Heart right ventricle (tissue), 16 donors: ENCODE data around the gene SLC25A27. TPM values are rescaled to one million over a fixed set of nuclear protein-coding genes. Genes with fewer than 3 reads are reported as not detected.

ENCODE experiments used
- ATAC-seq, 8 donors: fragments of 200-7000 bp; cut with Tn5 transposase; one replicate each; pipeline ENCODE4 v1.9.1; 2020; ENCODE audit warnings: mild to moderate bottlenecking in 8 of 8, moderate library complexity in 8 of 8, moderate number of reproducible peaks in 1 of 8
- DNase-seq, 2 donors: peaks; one replicate each; pipeline ENCODE4 v3.0.0-alpha.2; 2020
- H3K27ac ChIP-seq, 10 donors: fragments of 200-600 bp; sonication (generic) in 2 of 10; one replicate each; pipeline versions ENCODE4 v1.5.0 to v1.8.0; 2020 to 2022; ENCODE audit warnings: mild to moderate bottlenecking in 3 of 10
- H3K27me3 ChIP-seq, 7 donors: fragments of 200-600 bp; one replicate each; pipeline ENCODE4 v1.8.0; 2021 to 2022; ENCODE audit warnings: mild to moderate bottlenecking in 2 of 7
- H3K36me3 ChIP-seq, 9 donors: fragments of 200-600 bp; sonication (generic) in 1 of 9; one replicate each; pipeline versions ENCODE4 v1.5.0 to v1.8.0; 2020 to 2022; ENCODE audit warnings: mild to moderate bottlenecking in 2 of 9
- H3K4me1 ChIP-seq, 9 donors: fragments of 200-600 bp; sonication (generic) in 1 of 9; one replicate each; pipeline versions ENCODE4 v1.5.0 to v1.8.0; 2020 to 2022; ENCODE audit warnings: mild to moderate bottlenecking in 4 of 9
- H3K4me3 ChIP-seq, 10 donors: fragments of 200-600 bp; sonication (generic) in 2 of 10; one replicate each; pipeline versions ENCODE4 v1.5.0 to v1.8.0; 2020 to 2022; ENCODE audit warnings: mild to moderate bottlenecking in 7 of 10, moderate library complexity in 2 of 10
- H3K9me3 ChIP-seq, 11 donors: fragments of 200-600 bp in 10 of 11; sonication (generic) in 2 of 11; one replicate each; pipeline versions ENCODE4 v1.5.0 to v1.8.0; 2013 to 2022; ENCODE audit warnings: mild to moderate bottlenecking in 2 of 11, control low read depth in 1 of 11, moderate library complexity in 1 of 11
- WGBS, 2 donors: extraction: QIAGEN DNeasy Blood & Tissue Kit; methylation state at CpG; one replicate each; pipeline ENCODE4 v1.1.7; 2013; ENCODE audit warnings: inconsistent platforms in 1 of 2; 5-methylcytosine and 5-hydroxymethylcytosine counted together
- intact Hi-C, 10 donors: fragments of 100-400 bp; cut with DNase I; formaldehyde crosslinking; loops; one replicate each; pipeline versions ENCODE4 v1.11.1 to v1.14.2; 2022
- polyA plus RNA-seq, 2 donors: library from polyadenylated mRNA; stranded (reverse); fragments of 200-250 nt; gene quantifications; one replicate each; pipeline ENCODE4 v1.2.3, GENCODE V29; 2013
- total RNA-seq, 10 donors: library from RNA; stranded (reverse); fragmentation: NEBNext Ultra II Directional in 3 of 10; extraction: Animal tissue kit (Norgen Biotek cat#: 25700) in 3 of 10; gene quantifications; one replicate each; pipeline versions ENCODE4 v1.2.1 to v1.2.4, GENCODE V29; 2021 to 2023
- TF ChIP-seq, protein P1 (sequence below), 9 donors: fragments of 200-600 bp; sonication (generic) in 2 of 9; IDR thresholded peaks; one replicate each; pipeline versions ENCODE4 v1.5.0 to v1.8.0; 2021 to 2022; ENCODE audit warnings: antibody characterized with exemption in 9 of 9, mild to moderate bottlenecking in 5 of 9, moderate library complexity in 1 of 9
- donor health status: Arrhythmogenic right ventricular cardiomyopathy.
- donor health status: ischemic (EF 13 %, LVEDD 7.1; RV severe dilation, severe dysfunction).
- donor health status: healthy with polysubstance abuse.
- donor health status: DM: no; HTN: yes; CAD: no.
- donor health status: DM: no; HTN: no; CAD: no.
- donor health status: ischemic (EF 25% LVEDD 6.9; RV normal size, moderate dysfunction).
- donor health status: ischemic (EF 25% LVEDD 5.7; RV mildly dilated, moderate dysfunction).
- donor health status: healthy.
- donor health status: DM: yes; HTN: yes; CAD: no.
- donor health status: Ischemic cardiomyopathy.
- donor health status: ischemic (EF 35%, LVEDD 5.7; RV mildly dilated, moderate dysfunction).
- donor health status: nonischemic (EF 11% LVEDD 7.7; RV severe dilation, severe dysfunction).
- donor health status: DM: yes; HTN: yes; CAD: no.
- donor health status: PGD.
- donor health status: ischemic (EF 29% LVEDD 5.4; RV normal size, mild dysfunction).
- donor health status: nonischemic (EF 23%, LVEDD 6.1; RV moderate dilation, normal function).

The SLC25A27 gene
- total and polyA plus RNA-seq, 12 donors, result 5.8 to 82.7 (median 13.9) TPM

GRCh38 chr6:46684771-46685170, 32.0 kb downstream of the SLC25A27 start:
- ATAC-seq, result no peak
- H3K4me3 ChIP-seq, result no peak overlapping the region
- no peaks in the 10 kb centered on the region for H3K27me3 ChIP-seq
- DNase-seq, result no peak
- no peaks in the 10 kb centered on the region for H3K4me1 ChIP-seq
- intact Hi-C loops, result loop anchor here in 1 of 10 donors (10.0 kb wide), 1 partner anchor 60 kb away; the partner anchor contains the start of gene ANKRD66
- peaks cover 0 to 9% (median 0%) of the 10 kb centered on the region in 11 donors for H3K9me3 ChIP-seq
- peaks cover 0 to 12% (median 0%) of the 10 kb centered on the region in 9 donors for H3K36me3 ChIP-seq
- TF ChIP-seq, protein P1, sequence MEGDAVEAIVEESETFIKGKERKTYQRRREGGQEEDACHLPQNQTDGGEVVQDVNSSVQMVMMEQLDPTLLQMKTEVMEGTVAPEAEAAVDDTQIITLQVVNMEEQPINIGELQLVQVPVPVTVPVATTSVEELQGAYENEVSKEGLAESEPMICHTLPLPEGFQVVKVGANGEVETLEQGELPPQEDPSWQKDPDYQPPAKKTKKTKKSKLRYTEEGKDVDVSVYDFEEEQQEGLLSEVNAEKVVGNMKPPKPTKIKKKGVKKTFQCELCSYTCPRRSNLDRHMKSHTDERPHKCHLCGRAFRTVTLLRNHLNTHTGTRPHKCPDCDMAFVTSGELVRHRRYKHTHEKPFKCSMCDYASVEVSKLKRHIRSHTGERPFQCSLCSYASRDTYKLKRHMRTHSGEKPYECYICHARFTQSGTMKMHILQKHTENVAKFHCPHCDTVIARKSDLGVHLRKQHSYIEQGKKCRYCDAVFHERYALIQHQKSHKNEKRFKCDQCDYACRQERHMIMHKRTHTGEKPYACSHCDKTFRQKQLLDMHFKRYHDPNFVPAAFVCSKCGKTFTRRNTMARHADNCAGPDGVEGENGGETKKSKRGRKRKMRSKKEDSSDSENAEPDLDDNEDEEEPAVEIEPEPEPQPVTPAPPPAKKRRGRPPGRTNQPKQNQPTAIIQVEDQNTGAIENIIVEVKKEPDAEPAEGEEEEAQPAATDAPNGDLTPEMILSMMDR (IDR thresholded peaks at IDR 0.05), result no peak
- H3K27ac ChIP-seq, result no peak overlapping the region
- WGBS, 2 donors, result 66% methylated on average over 4 of the region's 4 CpGs

DNA sequence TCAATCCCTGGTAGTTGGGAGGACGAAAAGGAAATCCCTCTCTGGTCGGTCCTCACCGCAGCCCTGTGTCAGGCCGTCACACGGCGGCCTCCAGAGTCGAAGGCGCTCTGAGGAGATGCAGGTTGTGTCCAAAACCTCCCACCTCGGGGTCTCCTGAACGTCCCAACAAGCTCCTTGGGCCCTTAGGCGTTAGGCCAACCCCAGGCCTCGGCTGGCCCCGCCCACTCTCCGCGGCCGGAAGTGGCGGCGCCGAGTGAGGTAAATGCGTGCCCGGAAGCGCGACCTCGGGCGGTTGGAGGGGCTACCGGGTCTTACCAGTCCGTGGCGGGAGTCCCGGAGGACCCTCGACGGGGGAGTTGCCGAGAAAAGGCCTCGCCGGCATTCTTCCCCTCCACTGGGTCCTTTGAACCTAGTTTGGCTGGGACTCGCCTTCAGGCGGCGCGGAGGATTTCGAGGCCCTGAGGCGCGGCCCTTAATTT, 34.9 kb downstream of the SLC25A27 start, which contains the start of gene TDRD6:
Gene TDRD6 (plus strand): TSS at position 267 of the 479 bp plus-strand sequence. CDS start 244 bp downstream, outside the sequence.
- Histone ChIP-seq H3K27me3 (no peaks in the 10 kb centered on the region), H3K9me3 (peaks cover 0 to 9% (median 0%) of the 10 kb centered on the region in 11 donors), H3K4me3 (no peak within 1 kb of the TSS), H3K4me1 (no peaks in the 10 kb centered on the region), H3K27ac (no peak within 1 kb of the TSS), H3K36me3 (peaks cover 0 to 2% (median 0%) of the 10 kb centered on the region in 9 donors)
- WGBS, 2 donors, result 84 to 95% methylated on average over 41 of the region's 41 CpGs
- DNase-seq (no peak), ATAC-seq (peak in 1 of 8 donors; percentile 41)
- TF ChIP-seq, protein P1 (IDR thresholded peaks at IDR 0.05), result no peak
- intact Hi-C loops, result loop anchor here in 1 of 10 donors (10.0 kb wide), 1 partner anchor 57 kb away; the partner anchor contains the start of gene ANKRD66

DNA sequence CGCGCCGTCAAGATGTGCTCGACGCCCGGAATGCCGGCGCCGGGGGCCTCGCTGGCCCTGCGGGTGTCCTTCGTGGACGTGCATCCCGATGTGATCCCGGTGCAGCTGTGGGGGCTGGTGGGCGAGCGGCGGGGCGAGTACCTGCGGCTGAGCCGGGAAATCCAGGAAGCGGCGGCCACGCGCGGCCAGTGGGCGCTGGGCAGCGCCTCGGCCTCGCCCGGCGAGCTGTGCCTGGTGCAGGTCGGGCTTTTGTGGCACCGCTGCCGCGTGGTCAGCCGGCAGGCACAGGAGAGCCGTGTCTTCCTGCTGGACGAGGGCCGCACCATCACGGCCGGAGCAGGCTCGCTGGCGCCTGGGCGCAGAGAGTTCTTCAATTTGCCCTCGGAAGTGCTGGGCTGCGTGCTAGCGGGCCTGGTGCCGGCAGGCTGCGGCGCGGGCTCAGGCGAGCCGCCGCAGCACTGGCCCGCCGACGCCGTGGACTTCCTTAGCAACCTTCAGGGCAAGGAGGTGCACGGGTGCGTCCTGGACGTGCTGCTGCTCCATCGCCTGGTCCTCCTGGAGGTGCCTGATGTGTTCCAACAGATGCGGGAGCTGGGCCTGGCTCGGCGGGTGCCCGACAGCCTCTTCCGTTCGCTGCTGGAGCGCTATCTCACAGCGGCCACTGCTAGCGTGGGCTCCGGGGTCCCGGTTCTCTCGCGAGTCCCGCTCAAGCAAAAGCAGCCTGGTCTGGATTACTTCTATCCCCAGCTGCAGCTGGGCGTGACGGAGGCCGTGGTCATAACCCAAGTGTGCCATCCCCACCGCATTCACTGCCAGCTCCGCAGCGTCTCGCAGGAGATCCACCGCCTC, 35.6 kb downstream of the SLC25A27 start:
- TF ChIP-seq, protein P1 (IDR thresholded peaks at IDR 0.05), result no peak
- ATAC-seq (peak in 1 of 8 donors; percentile 30), DNase-seq (no peak)

GRCh38 chr6:46688966-46689335, 36.2 kb downstream of the SLC25A27 start:
- Histone ChIP-seq H3K4me3 (no peak overlapping the region), H3K4me1 (no peaks in the 10 kb centered on the region), H3K36me3 (no peaks in the 10 kb centered on the region), H3K27ac (no peak overlapping the region), H3K27me3 (no peaks in the 10 kb centered on the region), H3K9me3 (peaks cover 0 to 9% (median 0%) of the 10 kb centered on the region in 11 donors)
- DNase-seq, result no peak
- ATAC-seq, result peak in 1 of 8 donors; percentile 38
- WGBS, 2 donors, result 95 to 96% methylated on average over 13 of the region's 13 CpGs
- TF ChIP-seq, protein P1 (IDR thresholded peaks at IDR 0.05), result no peak
- intact Hi-C loops, result loop anchor here in 1 of 10 donors (10.0 kb wide), 1 partner anchor 56 kb away; the partner anchor contains the start of gene ANKRD66

More for the DNA sequence above, 35.6 kb downstream of the SLC25A27 start:
- no peak overlapping the region for H3K4me3 ChIP-seq
- no peaks in the 10 kb centered on the region for H3K4me1 ChIP-seq
- H3K27ac ChIP-seq, result no peak overlapping the region
- intact Hi-C loops, result loop anchor here in 1 of 10 donors (10.0 kb wide), 1 partner anchor 56 kb away; the partner anchor contains the start of gene ANKRD66
- H3K9me3 ChIP-seq, result peaks cover 0 to 9% (median 0%) of the 10 kb centered on the region in 11 donors
- 91 to 95% methylated on average over 85 of the region's 85 CpGs for WGBS, 2 donors
- no peaks in the 10 kb centered on the region for H3K27me3 ChIP-seq
- H3K36me3 ChIP-seq, result no peaks in the 10 kb centered on the region
